Measurements from ENCODE around the gene TAP2. TPM values are rescaled to one million over a fixed set of nuclear protein-coding genes. Genes with fewer than 3 reads are reported as not detected.

Gene TAP2
- total and polyA plus RNA-seq, 10 of the 15 experiments (the other 5 are each of a cell fraction or from before 2014, with no cell fraction given), result 5.3 to 77.2 (median 35.3) TPM

DNA sequence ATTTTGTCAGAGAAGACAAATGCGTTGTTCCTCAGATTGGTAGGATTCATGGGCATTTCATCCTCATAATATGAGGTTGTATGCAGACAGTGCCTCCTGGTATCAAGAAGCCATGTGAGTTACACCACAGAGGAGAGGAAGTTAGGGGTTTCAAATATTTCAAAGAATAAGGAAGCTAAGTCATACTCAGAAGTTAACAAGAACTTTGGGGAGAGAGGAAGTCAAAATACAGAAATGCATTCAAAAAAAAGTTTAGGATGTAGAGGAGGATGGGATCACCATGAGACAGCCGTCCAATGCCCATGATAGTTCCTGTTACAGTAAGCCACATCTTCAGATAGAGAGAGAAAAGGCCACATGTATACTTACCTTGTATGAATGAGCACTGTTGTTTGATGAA, 44.0 kb downstream of the TAP2 start:
- 2% methylated on average over 2 of the region's 2 CpGs for WGBS (ENCODE audit: insufficient coverage, insufficient replicate concordance, low lambda C conversion rate, missing lambda C conversion rate)
- Histone ChIP-seq H3K4me1 (ENCODE audit: control insufficient read depth, insufficient read depth, low read length) (peaks cover 16% of the 10 kb centered on the region), H3K79me2 (ENCODE audit: control insufficient read depth, insufficient read depth, low read length) (no peaks in the 10 kb centered on the region), H3K9me3 (replicated peaks; ENCODE audit: control insufficient read depth, insufficient read depth, low read length) (no peaks in the 10 kb centered on the region), H2AFZ (ENCODE audit: control insufficient read depth, low read depth, low read length) (no peak overlapping the region), H3K27ac (ENCODE audit: control insufficient read depth, insufficient read depth) (no peak overlapping the region), H3K27me3 (replicated peaks in 1 of 2; ENCODE audit: control insufficient read depth in 2 of 2, insufficient read depth in 2 of 2, low read length in 1 of 2) (peaks cover 2 to 11% of the 10 kb centered on the region in 2 experiments), H4K20me1 (ENCODE audit: control insufficient read depth, insufficient read depth) (no peaks in the 10 kb centered on the region), H3K4me2 (ENCODE audit: control insufficient read depth, insufficient read depth) (no peak overlapping the region), H3K4me3 (no peak overlapping the region), H3K36me3 (ENCODE audit: control insufficient read depth in 2 of 2, insufficient read depth in 2 of 2, low read length in 1 of 2) (no peaks in the 10 kb centered on the region), H3K9ac (ENCODE audit: control insufficient read depth, insufficient read depth, low read length) (no peak overlapping the region)
- TF ChIP-seq ASH2L (IDR thresholded peaks at IDR 0.05; ENCODE audit: borderline replicate concordance, low read depth) (no peak), ATF3 (IDR thresholded peaks at IDR 0.05; ENCODE audit: borderline replicate concordance, extremely low read depth, low read depth, low read length) (no peak), MEF2A (IDR thresholded peaks at IDR 0.05; ENCODE audit: insufficient read depth, low read depth, low read length) (no peak), NR2F1 (conservative IDR thresholded peaks at IDR 0.05) (no peak), TCF3 (IDR thresholded peaks at IDR 0.05; ENCODE audit: borderline replicate concordance, insufficient read depth, low read depth, low read length) (no peak), CHD2 (IDR thresholded peaks at IDR 0.05; ENCODE audit: borderline replicate concordance, low read depth, low read length) (no peak), RCOR1 (conservative IDR thresholded peaks at IDR 0.05; ENCODE audit: low read depth, low read length) (no peak), TCF7 (IDR thresholded peaks at IDR 0.05; ENCODE audit: borderline replicate concordance) (no peak), SREBF1 (IDR thresholded peaks at IDR 0.05; ENCODE audit: low read length) (no peak), STAT3 (IDR thresholded peaks at IDR 0.05; ENCODE audit: low read depth, low read length) (no peak), RAD21 (IDR thresholded peaks at IDR 0.05; ENCODE audit: insufficient read depth, low read depth, low read length) (no peak)
- TF ChIP-seq, protein P1, sequence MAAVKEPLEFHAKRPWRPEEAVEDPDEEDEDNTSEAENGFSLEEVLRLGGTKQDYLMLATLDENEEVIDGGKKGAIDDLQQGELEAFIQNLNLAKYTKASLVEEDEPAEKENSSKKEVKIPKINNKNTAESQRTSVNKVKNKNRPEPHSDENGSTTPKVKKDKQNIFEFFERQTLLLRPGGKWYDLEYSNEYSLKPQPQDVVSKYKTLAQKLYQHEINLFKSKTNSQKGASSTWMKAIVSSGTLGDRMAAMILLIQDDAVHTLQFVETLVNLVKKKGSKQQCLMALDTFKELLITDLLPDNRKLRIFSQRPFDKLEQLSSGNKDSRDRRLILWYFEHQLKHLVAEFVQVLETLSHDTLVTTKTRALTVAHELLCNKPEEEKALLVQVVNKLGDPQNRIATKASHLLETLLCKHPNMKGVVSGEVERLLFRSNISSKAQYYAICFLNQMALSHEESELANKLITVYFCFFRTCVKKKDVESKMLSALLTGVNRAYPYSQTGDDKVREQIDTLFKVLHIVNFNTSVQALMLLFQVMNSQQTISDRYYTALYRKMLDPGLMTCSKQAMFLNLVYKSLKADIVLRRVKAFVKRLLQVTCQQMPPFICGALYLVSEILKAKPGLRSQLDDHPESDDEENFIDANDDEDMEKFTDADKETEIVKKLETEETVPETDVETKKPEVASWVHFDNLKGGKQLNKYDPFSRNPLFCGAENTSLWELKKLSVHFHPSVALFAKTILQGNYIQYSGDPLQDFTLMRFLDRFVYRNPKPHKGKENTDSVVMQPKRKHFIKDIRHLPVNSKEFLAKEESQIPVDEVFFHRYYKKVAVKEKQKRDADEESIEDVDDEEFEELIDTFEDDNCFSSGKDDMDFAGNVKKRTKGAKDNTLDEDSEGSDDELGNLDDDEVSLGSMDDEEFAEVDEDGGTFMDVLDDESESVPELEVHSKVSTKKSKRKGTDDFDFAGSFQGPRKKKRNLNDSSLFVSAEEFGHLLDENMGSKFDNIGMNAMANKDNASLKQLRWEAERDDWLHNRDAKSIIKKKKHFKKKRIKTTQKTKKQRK (IDR thresholded peaks at IDR 0.05; ENCODE audit: low read depth, low read length), result no peak
- TF ChIP-seq, protein P2, sequence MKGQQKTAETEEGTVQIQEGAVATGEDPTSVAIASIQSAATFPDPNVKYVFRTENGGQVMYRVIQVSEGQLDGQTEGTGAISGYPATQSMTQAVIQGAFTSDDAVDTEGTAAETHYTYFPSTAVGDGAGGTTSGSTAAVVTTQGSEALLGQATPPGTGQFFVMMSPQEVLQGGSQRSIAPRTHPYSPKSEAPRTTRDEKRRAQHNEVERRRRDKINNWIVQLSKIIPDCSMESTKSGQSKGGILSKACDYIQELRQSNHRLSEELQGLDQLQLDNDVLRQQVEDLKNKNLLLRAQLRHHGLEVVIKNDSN (IDR thresholded peaks at IDR 0.05; ENCODE audit: borderline replicate concordance, extremely low read length, insufficient read depth, low read depth, low read length), result no peak
- TF ChIP-seq, protein P3, sequence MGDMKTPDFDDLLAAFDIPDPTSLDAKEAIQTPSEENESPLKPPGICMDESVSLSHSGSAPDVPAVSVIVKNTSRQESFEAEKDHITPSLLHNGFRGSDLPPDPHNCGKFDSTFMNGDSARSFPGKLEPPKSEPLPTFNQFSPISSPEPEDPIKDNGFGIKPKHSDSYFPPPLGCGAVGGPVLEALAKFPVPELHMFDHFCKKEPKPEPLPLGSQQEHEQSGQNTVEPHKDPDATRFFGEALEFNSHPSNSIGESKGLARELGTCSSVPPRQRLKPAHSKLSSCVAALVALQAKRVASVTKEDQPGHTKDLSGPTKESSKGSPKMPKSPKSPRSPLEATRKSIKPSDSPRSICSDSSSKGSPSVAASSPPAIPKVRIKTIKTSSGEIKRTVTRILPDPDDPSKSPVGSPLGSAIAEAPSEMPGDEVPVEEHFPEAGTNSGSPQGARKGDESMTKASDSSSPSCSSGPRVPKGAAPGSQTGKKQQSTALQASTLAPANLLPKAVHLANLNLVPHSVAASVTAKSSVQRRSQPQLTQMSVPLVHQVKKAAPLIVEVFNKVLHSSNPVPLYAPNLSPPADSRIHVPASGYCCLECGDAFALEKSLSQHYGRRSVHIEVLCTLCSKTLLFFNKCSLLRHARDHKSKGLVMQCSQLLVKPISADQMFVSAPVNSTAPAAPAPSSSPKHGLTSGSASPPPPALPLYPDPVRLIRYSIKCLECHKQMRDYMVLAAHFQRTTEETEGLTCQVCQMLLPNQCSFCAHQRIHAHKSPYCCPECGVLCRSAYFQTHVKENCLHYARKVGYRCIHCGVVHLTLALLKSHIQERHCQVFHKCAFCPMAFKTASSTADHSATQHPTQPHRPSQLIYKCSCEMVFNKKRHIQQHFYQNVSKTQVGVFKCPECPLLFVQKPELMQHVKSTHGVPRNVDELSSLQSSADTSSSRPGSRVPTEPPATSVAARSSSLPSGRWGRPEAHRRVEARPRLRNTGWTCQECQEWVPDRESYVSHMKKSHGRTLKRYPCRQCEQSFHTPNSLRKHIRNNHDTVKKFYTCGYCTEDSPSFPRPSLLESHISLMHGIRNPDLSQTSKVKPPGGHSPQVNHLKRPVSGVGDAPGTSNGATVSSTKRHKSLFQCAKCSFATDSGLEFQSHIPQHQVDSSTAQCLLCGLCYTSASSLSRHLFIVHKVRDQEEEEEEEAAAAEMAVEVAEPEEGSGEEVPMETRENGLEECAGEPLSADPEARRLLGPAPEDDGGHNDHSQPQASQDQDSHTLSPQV (IDR thresholded peaks at IDR 0.05), result no peak
- no TSS peak for BruUV-seq (replicated peaks)
- RAD21 ChIA-PET (ENCODE audit: unreplicated experiment), result interaction anchor here (1.5 to 3.3 kb wide), 6 partner anchors 9 to 380 kb away, joined by 5 to 13 read pairs (median 9); partner anchors contain the start of gene TAP2
- CTCF ChIA-PET, result interaction anchor here (1.0 to 3.3 kb wide), 14 partner anchors 9 to 379 kb away, joined by 3 to 36 read pairs (median 6); partner anchors contain the start of genes PSMB9 and TAP2
- FAIRE-seq, result no peak
- in situ Hi-C loops (cut with MboI), result loop anchor here (5.0 kb wide), 1 partner anchor 382 kb away; no protein-coding TSS in a partner anchor
- SMC1A ChIA-PET (ENCODE audit: uncharacterized antibody, unreplicated experiment), result interaction anchor here (0.7 to 7.4 kb wide), 10 partner anchors 9 to 548 kb away, joined by 3 to 51 read pairs (median 4); no protein-coding TSS in a partner anchor
- ATAC-seq, result no peak
- POLR2A ChIA-PET, result interaction anchor here (0.6 to 1.1 kb wide), 3 partner anchors 9 to 348 kb away, joined by 3 to 4 read pairs (median 3); no protein-coding TSS in a partner anchor
- no peak for DNase-seq (ENCODE audit: low read depth, low spot score)
- intact Hi-C loops (cut with micrococcal nuclease; ENCODE audit: unreplicated experiment), result no loop called here

Data from GM12878 (cell line).